ENCODE data around the gene ARHGAP26.

- TF ChIP-seq, protein P1, sequence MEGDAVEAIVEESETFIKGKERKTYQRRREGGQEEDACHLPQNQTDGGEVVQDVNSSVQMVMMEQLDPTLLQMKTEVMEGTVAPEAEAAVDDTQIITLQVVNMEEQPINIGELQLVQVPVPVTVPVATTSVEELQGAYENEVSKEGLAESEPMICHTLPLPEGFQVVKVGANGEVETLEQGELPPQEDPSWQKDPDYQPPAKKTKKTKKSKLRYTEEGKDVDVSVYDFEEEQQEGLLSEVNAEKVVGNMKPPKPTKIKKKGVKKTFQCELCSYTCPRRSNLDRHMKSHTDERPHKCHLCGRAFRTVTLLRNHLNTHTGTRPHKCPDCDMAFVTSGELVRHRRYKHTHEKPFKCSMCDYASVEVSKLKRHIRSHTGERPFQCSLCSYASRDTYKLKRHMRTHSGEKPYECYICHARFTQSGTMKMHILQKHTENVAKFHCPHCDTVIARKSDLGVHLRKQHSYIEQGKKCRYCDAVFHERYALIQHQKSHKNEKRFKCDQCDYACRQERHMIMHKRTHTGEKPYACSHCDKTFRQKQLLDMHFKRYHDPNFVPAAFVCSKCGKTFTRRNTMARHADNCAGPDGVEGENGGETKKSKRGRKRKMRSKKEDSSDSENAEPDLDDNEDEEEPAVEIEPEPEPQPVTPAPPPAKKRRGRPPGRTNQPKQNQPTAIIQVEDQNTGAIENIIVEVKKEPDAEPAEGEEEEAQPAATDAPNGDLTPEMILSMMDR (IDR thresholded peaks at IDR 0.05; ENCODE audit: low read depth, low read length, missing input control), result no peak
- TF ChIP-seq, protein P2, sequence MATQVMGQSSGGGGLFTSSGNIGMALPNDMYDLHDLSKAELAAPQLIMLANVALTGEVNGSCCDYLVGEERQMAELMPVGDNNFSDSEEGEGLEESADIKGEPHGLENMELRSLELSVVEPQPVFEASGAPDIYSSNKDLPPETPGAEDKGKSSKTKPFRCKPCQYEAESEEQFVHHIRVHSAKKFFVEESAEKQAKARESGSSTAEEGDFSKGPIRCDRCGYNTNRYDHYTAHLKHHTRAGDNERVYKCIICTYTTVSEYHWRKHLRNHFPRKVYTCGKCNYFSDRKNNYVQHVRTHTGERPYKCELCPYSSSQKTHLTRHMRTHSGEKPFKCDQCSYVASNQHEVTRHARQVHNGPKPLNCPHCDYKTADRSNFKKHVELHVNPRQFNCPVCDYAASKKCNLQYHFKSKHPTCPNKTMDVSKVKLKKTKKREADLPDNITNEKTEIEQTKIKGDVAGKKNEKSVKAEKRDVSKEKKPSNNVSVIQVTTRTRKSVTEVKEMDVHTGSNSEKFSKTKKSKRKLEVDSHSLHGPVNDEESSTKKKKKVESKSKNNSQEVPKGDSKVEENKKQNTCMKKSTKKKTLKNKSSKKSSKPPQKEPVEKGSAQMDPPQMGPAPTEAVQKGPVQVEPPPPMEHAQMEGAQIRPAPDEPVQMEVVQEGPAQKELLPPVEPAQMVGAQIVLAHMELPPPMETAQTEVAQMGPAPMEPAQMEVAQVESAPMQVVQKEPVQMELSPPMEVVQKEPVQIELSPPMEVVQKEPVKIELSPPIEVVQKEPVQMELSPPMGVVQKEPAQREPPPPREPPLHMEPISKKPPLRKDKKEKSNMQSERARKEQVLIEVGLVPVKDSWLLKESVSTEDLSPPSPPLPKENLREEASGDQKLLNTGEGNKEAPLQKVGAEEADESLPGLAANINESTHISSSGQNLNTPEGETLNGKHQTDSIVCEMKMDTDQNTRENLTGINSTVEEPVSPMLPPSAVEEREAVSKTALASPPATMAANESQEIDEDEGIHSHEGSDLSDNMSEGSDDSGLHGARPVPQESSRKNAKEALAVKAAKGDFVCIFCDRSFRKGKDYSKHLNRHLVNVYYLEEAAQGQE (IDR thresholded peaks at IDR 0.05), result no peak
Measured at GRCh38 chr5:143199161-143199560, 429.0 kb downstream of the ARHGAP26 start.

All from liver (tissue), 2 donors.